ENCODE data around the gene PGR.
A peak's percentile ranks its signal among the peaks of the same experiment; 100 is the strongest.
"Not testable (repeated sequence)": the region's sequence is repeated elsewhere in the genome, so short reads cannot be mapped to it uniquely, and the experiment has no call there.

Gene PGR

DNA sequence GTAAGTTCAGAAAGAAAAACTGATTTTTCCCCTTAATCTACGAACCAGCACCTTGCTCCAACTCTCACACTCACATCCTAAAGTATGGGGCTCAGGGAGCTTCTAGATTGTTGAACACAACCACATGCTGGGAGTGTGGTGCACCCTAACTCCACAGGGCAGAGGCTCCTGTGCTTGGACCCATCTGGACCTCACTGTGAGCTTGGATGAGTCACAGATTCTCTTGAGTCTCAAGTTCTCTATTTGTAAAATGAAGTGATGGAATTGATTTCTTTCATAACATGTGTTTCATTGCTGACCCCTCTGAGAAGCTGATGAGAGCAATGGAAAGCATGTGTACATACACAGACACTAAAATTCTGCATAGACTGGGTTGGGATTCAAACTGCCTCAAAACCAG lies 109.7 kb downstream of the PGR start:
- H3K4me3 ChIP-seq (ENCODE audit: low read length) = no peak overlapping the region
- no peak for DNase-seq (ENCODE audit: low read depth, low spot score)

DNA sequence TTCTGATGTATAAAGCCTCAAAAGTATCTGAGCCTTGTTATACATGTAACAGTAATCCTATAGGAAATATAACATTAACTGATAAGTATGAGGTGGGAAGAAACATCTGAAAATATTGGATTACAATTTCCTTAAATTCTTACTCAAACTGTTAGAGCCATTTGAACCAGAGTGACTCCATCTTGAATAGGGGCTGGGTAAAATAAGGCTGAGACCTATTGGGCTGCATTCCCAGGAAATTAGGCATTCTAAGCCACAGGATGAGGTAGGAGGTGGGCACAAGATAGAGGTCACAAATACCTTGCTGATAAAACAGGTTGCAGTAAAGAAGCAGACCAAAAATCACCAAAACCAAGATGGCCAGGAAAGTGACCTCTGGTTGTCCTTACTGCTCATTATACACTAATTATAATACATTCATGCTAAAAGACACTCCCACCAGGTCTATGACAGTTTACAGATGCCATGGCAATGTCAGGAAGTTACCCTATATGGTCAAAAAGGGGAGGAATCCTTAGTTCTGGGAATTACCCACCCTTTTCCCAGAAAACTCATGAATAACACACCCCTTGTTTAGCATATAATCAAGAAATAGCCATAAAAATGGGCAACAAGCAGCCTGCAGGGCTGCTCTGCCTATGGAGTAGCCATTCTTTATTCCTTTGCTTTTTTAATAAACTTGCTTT lies 114.9 kb downstream of the PGR start:
- no peak overlapping the region for H3K4me3 ChIP-seq (ENCODE audit: low read length)
- no peak for DNase-seq (ENCODE audit: low read depth, low spot score)

DNA sequence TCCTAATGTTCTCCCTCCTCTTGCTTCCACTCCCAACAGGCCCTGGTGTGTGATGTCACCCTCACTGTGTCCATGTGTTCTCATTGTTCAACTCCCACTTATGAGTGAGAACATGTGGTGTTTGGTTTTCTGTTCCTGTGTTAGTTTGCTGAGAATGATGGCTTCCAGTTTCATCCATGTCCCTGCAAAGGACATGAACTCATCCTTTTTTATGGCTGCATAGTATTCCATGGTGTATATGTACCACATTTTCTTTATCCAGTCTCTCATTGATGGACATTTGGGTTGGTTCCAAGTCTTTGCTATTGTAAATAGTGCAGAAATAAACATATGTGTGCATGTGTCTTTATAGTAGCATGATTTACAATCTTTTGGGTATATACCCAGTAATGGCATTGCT lies 115.9 kb downstream of the PGR start:
- H3K4me3 ChIP-seq (ENCODE audit: low read length); DNase-seq (ENCODE audit: low read depth, low spot score): not testable (repeated sequence)

DNA sequence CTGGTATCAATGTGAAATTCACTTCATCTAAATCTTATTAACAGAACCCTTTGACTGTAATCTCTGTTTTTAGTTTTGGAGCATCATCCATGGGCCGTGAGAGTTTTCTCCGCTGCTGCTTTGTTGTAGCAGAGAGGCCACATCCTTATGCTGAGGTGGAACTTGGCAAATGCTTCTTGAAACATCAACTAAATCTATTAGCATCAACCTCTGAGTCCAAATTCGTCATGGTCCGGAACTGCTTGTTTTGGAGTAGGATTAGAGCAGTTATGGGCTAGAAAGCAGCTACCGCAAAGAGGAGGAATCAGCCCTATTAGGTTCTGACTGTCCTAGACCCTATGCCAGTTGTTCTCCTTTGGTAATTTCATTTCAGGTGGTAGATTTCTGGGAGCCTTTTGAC lies 117.7 kb downstream of the PGR start:
- H3K4me3 ChIP-seq (ENCODE audit: low read length) = no peak overlapping the region
- DNase-seq (ENCODE audit: low read depth, low spot score) = no peak

DNA sequence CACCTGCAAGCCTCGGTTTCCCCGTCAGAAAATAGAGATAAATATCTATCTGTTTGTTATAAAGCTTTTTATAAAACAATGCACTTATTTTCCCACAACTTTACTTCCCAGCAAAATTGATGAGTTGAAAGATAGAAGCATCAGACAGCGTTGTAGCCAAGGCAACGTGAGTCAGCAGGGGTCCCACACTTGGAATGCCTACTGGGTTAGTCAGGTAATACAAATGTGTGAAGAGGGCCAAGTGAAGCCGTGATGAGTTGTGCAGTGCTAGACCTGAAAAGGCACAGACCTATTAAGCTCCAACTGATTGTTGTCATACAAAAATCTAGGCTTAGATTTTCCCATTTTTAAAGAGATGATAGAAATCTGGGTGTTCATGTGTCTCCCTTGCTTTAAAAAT lies 118.7 kb downstream of the PGR start:
- DNase-seq (ENCODE audit: low read depth, low spot score) = no peak
- no peak overlapping the region for H3K4me3 ChIP-seq (ENCODE audit: low read length)

DNA sequence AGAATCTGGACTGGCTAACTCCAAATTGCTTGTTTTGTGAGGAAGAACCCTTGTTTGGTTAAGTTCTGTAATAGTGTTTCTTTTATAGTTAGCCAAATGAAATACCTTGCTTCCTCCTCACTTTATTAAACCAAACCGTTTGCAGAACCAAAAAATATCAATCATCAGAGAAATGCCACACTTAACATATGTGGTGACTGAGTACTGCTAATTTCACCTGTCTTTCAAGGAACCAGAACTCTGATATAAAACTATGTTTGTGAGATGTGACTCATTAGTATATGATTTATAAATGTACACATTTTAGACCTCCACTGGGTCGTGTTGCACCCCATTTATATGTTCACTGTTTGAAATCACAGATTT lies 119.9 kb downstream of the PGR start:
- no peak for DNase-seq (ENCODE audit: low read depth, low spot score)
- H3K4me3 ChIP-seq (ENCODE audit: low read length) = no peak overlapping the region

DNA sequence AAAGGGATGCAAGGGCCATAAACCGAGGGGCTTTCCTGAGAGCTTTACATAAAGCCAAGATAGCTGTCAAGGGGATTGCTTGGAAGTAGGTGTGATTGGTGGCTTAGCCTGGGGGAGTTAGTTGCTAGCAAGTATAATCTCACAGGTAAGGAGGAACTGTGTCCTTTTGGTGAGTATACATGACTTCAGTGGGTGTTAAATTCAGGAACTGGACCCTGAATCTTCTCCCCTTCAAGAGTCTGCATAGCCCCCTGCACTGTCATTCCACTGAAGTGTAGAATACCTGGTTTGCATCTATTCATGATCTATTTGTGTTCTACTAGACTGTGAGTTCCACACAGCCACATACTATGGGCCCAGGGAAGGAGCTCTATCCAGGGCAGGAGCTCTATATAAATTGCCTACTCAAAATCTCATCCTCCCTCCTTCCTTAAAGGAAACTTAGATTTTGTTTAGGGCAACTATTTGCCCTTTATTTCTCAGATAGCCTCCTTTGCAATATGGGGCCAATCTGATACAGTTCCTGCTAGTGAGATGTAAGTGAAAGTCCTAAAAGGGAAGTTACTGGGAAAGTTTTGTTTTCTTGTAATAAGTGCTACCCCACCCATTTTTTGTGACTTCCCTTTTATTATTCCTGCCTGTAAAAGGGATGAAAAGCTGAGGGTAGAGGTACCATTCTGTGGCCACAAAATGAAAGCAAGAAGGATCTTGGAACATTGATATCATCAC lies 120.5 kb downstream of the PGR start:
- no peak overlapping the region for H3K4me3 ChIP-seq (ENCODE audit: low read length)
- DNase-seq (ENCODE audit: low read depth, low spot score) = no peak

DNA sequence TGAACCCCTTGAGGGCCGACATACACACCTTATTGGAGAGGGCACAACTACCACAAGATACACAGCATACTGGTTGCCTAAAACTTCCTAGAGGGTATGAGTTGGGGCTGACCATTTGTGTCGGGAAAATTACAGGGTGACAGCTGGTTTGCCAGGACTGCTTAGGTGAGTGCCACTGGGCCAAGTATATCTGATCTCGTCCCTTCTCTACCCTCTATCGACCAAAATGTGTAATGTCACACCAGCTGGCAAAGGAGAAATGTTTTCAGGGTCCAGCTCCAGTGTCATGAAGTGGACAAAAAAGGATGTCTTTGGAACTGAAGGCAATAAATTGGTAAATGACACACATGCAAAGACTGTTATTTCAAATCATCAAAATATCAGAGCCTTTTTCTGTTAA lies 126.1 kb downstream of the PGR start:
- DNase-seq (ENCODE audit: low read depth, low spot score) = peak; percentile 3
- H3K4me3 ChIP-seq (ENCODE audit: low read length) = no peak overlapping the region

DNA sequence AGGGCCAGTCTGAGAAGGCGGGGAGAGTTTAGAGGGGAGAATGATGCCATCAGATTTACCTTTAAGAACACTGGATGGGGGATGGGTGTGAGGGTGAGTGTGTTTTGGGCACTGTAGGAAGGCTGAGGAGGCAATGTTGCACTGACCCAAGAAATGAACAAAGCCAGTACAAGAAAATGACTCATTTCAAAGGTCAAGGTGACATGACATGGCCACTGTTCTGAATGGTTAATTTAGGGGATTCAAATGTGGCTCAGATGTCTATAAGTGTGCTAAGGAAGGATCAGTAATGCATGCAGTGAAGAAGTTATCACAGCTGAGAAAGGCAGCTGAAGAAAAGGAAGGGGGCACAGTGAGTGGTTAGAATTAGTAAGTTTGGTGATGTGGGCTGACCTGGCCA lies 129.9 kb downstream of the PGR start:
- H3K4me3 ChIP-seq (ENCODE audit: low read length) = no peak overlapping the region
- DNase-seq (ENCODE audit: low read depth, low spot score) = no peak

DNA sequence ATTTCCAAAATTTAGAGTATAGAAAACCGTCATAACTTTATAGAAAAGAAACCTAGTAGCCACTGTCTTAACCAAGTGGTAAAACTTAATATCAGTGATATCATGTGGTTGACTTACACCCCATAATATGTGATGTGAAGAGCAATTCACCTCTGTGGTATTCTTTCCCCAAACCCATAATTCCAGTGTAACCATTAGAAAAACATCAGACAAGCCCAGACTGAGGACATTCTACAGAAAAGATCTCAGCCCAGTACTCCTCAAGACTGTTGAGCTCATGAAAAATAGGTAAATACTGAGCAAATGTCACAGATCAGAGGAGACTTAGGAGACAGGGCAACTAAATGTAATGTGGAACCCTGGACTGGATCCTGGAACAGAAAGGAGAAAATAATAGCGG lies 134.6 kb downstream of the PGR start:
- no peak overlapping the region for H3K4me3 ChIP-seq (ENCODE audit: low read length)
- DNase-seq (ENCODE audit: low read depth, low spot score) = no peak

DNA sequence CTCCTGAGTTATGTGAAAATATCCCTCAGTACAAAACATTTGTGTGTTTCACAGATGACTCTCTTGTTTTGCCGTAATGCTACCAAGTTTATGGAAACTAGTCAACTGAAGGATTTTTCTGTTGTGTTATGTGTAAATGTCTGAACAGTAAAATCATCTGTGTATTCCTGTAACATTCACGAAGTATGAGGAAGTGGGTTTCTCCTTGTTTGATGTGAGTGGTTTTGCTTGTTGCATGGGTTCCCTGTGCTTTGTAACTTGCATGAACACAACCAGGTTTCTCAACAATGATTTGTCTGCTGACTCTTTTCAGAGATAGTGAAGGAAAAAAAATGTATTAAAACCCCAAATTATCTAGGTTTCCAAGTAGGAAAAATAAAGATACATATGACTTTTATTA lies 138.1 kb downstream of the PGR start:
- peak; percentile 62 for DNase-seq (ENCODE audit: low read depth, low spot score)

DNA sequence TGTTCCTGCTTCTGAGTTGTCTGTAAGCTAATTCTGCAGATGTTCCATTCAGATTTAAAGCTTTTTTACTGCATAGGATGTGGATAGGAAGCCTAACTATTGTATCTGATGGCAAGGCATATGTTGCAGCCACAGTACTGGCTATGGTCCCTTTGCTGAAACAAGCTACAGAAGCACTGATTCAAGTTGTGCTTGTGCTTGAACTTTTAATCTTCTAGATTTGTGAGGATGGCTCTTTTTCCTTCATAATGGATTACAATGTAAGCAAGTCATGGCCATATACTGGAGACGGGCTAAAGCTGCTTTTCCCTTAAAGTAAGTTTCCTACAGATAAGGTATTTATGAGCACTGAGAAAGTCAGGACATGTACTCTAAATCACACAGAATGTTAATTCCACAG lies 138.7 kb downstream of the PGR start:
- H3K4me3 ChIP-seq (ENCODE audit: low read length) = no peak overlapping the region
- no peak for DNase-seq (ENCODE audit: low read depth, low spot score)

More for the DNA sequence above, 138.1 kb downstream of the PGR start:
- no peak overlapping the region for H3K4me3 ChIP-seq (ENCODE audit: low read length)

DNA sequence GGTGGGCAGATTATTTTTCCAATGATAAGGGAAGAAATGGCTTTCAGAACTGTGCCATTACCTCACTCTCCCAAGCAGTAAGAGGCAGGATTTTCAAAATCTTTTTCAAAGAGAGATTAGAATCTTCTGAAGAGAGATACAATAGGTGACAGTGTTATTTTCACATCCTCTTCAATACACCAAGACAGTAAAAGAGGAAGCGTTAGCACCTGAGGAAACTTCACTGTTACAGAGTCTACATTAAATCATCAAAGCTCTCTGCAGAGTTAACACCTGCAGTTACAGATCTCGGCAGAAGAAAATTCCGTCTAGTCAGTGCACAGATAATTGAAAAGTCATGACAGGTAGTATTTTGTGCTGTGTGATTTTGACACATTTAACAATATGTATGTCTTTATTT lies 144.9 kb downstream of the PGR start:
- DNase-seq (ENCODE audit: low read depth, low spot score) = no peak
- no peak overlapping the region for H3K4me3 ChIP-seq (ENCODE audit: low read length)

DNA sequence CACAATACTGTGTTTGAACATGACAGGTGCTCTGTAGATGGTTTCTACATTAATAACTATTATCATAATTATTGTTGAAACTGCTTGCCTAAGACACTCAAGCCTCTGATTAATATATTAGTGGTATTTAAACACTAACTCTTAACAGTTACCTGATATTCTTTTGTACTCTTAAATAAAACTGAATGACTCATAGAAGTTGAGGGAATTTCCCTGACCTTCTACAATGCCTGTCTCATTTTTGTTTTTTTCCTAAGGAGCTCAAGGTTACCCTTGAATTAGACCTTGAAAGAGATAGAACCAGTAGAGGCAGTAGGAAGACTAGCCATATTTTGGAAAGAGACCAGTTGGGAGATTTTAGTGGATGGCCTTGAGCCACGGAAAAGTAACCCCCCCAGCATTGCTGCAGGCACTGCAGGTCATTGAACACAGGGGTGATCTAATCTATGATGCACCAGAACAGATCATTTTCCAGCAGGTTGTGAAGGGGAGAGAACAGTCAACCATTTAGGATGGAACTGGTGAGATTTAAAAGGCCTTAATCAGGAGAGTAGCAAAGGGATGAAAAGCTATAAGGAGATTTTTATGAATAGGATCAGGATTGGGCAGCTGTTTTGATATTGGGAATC lies 148.3 kb downstream of the PGR start:
- DNase-seq (ENCODE audit: low read depth, low spot score) = no peak
- no peak overlapping the region for H3K4me3 ChIP-seq (ENCODE audit: low read length)

DNA sequence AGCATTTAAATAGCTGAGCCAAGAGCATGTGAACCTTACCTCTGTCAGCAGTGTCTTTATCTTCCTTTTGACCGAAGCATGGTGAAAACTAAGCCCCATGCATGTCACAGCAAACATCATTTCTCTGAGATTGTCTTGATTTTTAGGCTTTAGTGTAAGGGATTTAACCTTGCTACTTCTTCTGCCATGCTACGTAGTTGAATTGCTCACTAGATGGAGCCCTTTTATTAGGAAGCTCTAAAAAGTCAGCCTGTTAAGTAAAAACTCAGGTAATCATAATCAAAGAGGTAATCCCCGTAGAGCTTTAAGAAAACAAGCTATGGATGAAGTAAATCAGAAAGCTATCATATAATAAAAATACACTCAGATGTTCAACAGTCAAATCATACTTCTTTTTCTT lies 149.5 kb downstream of the PGR start:
- no peak overlapping the region for H3K4me3 ChIP-seq (ENCODE audit: low read length)
- no peak for DNase-seq (ENCODE audit: low read depth, low spot score)
